Epithelial cell of esophagus (primary cell): ENCODE results near the gene OR6A2.

Experiments used
- DNase-seq: peaks from one replicate; pipeline ENCODE4 v3.0.0; 2010; ENCODE audit warnings: low read depth
- H3K4me3 ChIP-seq: 2 replicates; pipeline ENCODE4 v1.5.1; 2011; ENCODE audit warnings: mild to moderate bottlenecking, low read length, control low read depth
- CTCF ChIP-seq: IDR thresholded peaks from 2 replicates; pipeline ENCODE4 v1.5.1; 2011; ENCODE audit warnings: low read depth, mild to moderate bottlenecking, low read length, control low read depth, inconsistent platforms; ENCODE audit not compliant: insufficient read depth; ENCODE audit errors: missing control alignments

OR6A2 gene

DNA sequence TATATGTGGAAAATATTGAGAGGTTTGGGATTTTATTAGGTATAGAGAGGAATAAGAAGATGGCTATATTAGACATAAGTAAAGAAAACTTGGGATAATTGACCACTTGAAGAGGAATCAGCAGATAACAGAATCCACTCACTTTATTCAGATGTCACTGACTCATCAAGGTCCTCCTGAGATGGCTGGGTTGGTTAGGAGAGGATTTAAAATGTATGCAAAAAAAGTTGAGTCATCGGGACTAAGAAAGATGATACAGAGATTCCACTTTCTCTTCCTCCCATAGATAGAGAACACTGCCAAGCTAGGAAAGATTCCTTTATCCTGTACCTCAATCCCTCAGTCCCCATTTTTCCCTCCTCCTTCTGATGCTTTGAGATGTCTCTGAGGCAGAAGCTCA, at the start of gene OR6A2:
Gene OR6A2, minus strand, starts transcription at position 288 of the 400 bp plus-strand sequence. CDS start 3,981 bp downstream, outside the sequence.
- peak; percentile 50 for DNase-seq
- no peak for TF ChIP-seq CTCF
- no peak within 1 kb of the TSS for H3K4me3 ChIP-seq

DNA sequence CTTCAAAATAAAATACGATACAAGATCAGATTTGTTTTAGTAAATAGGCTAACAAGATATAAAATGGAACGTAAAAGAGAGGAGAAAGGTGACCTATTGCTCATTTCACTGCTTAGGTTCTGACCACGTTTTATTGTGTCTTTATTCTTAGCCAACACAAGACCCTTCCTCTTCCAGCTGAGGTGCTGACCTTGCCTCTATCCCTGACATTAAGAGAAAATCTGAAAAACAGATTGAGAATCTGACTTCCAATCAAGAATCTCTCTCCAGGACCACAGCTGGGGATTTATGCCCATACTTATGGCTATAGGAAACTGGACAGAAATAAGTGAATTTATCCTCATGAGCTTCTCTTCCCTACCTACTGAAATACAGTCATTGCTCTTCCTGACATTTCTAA, 45.9 kb upstream of the OR6A2 start, which contains the start of gene OR10A5:
Gene OR10A5, plus strand, starts transcription at position 301 of the 400 bp plus-strand sequence. Its CDS starts 0 bp downstream, at position 301.
- H3K4me3 ChIP-seq: no peak within 1 kb of the TSS
- no peak for DNase-seq
- no peak for TF ChIP-seq CTCF

DNA sequence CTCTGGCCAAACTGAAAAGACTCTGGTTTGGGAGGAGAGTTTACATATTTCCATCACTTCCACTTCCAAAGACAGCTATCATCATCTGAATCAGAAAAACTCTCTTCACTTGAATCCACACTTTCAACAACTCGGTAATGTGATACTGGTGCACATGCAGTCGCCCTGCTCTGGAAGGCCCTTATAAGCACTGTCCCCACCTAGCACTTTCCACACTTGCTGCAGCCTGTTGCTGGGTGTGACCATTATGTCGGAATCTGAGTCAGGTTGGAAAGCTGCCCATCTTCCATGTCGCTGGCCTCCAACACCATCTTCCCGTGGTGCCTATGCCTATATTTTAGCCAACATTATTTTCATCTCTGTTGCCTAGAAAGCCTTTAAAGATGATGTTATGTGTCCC, 44.9 kb upstream of the OR6A2 start:
- no peak overlapping the region for H3K4me3 ChIP-seq
- DNase-seq: no peak
- no peak for TF ChIP-seq CTCF

- TF ChIP-seq CTCF: no peak
- DNase-seq: no peak
- H3K4me3 ChIP-seq: no peak overlapping the region
Observed at GRCh38 chr11:6843670-6844069, 44.2 kb upstream of the OR6A2 start.

- no peak for DNase-seq
- no peak for TF ChIP-seq CTCF
- no peak overlapping the region for H3K4me3 ChIP-seq
Observed at GRCh38 chr11:6841694-6842093, 42.2 kb upstream of the OR6A2 start.

- no peak for TF ChIP-seq CTCF
- no peak for DNase-seq
Observed at GRCh38 chr11:6834021-6834420, 34.5 kb upstream of the OR6A2 start.

DNA sequence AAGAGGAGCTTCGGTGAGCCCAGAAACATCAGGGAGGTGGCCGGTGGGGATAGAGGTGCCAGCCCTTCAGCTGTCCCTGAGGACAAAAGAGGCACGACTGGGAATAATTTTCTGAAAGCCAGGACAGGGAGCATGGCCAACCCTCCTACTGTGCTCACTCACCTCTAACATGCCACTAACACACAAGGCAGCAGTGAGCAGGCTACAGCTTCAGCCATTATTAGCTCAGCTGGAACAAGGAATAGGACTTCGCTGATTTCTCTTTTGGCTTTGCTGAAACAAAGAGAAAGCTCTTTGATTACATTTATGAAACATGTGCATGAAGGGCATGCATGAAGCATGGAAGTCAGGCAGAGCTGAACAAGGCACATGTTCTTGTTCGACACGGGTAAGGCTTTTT, 33.9 kb upstream of the OR6A2 start:
- DNase-seq: no peak
- no peak for TF ChIP-seq CTCF
- H3K4me3 ChIP-seq: no peak overlapping the region

More at GRCh38 chr11:6834021-6834420, 34.5 kb upstream of the OR6A2 start:
- H3K4me3 ChIP-seq: no peak overlapping the region
